WTC11 (cell line): Measurements from ENCODE around the gene MARCO. TPM values are rescaled to one million over a fixed set of nuclear protein-coding genes. Genes with fewer than 3 reads are reported as not detected.

Experiments used
- ATAC-seq: fragments of 200-7000 bp; cut with Tn5 transposase; 2 replicates; pipeline ENCODE4 v1.10.0; 2021; ENCODE audit warnings: mild to moderate bottlenecking, moderate library complexity
- CTCF ChIA-PET: fragments of 300-600 bp; sonication (Branson Sonifier 250); formaldehyde crosslinking; loops from one replicate; lab custom pipeline; 2021; ENCODE audit warnings: antibody characterized with exemption; lab: Charles Lee
- POLR2A ChIA-PET: fragments of 350-600 bp; sonication (Branson Sonifier 250); formaldehyde crosslinking; loops from one replicate; lab custom pipeline; 2021; ENCODE audit warnings: antibody characterized with exemption; lab: Charles Lee
- DNase-seq: peaks from one replicate; pipeline ENCODE4 v3.0.0; 2021; ENCODE audit warnings: low spot score
- H3K27ac Mint-ChIP-seq: 2 replicates; pipeline ENCODE4 v1.8.0; 2021; ENCODE audit warnings: mixed read lengths
- H3K27me3 Mint-ChIP-seq: 2 replicates; pipeline ENCODE4 v1.8.0; 2021; ENCODE audit warnings: low read depth, mild to moderate bottlenecking, moderate library complexity, mixed read lengths
- H3K36me3 Mint-ChIP-seq: 2 replicates; pipeline ENCODE4 v1.8.0; 2021; ENCODE audit warnings: mixed read lengths
- H3K4me1 Mint-ChIP-seq: 2 replicates; pipeline ENCODE4 v1.8.0; 2022; ENCODE audit warnings: mixed read lengths
- H3K4me3 Mint-ChIP-seq: 2 replicates; pipeline ENCODE4 v1.8.0; 2021; ENCODE audit warnings: mild to moderate bottlenecking, moderate library complexity, mixed read lengths
- H3K9me3 Mint-ChIP-seq: 2 replicates; pipeline ENCODE4 v1.8.0; 2021; ENCODE audit warnings: mixed read lengths
- ATF3 ChIP-seq: sonication (generic); formaldehyde crosslinking; conservative IDR thresholded peaks from 2 replicates; pipeline ENCODE4 v1.8.1; 2022; ENCODE audit warnings: mild to moderate bottlenecking, missing genetic modification reagents
- CREB1 ChIP-seq: sonication (generic); formaldehyde crosslinking; IDR thresholded peaks from 2 replicates; pipeline ENCODE4 v1.8.0; 2023; ENCODE audit warnings: mild to moderate bottlenecking, missing genetic modification reagents
- E2F1 ChIP-seq: sonication (generic); formaldehyde crosslinking; IDR thresholded peaks from 2 replicates; pipeline ENCODE4 v1.8.0; 2022; ENCODE audit warnings: mild to moderate bottlenecking, missing genetic modification reagents
- ERG ChIP-seq: fragments of 250-450 bp; sonication (Bioruptor Pico); IDR thresholded peaks from 2 replicates; pipeline ENCODE4 v1.8.0; 2021; ENCODE audit warnings: mild to moderate bottlenecking
- GTF2I ChIP-seq: fragments of 250-450 bp; sonication (Bioruptor Pico); conservative IDR thresholded peaks from 2 replicates; pipeline ENCODE4 v1.4.0; 2021; ENCODE audit warnings: mild to moderate bottlenecking
- HMGA2 ChIP-seq: fragments of 250-450 bp; sonication (Bioruptor Pico); IDR thresholded peaks from 2 replicates; pipeline ENCODE4 v1.4.0; 2021; ENCODE audit warnings: mild to moderate bottlenecking, moderate library complexity
- IRF2 ChIP-seq: sonication (generic); formaldehyde crosslinking; IDR thresholded peaks from 2 replicates; pipeline ENCODE4 v1.8.0; 2022; ENCODE audit warnings: low read depth, missing genetic modification reagents, borderline replicate concordance
- TP53 ChIP-seq: sonication (generic); formaldehyde crosslinking; IDR thresholded peaks from 2 replicates; pipeline ENCODE4 v1.8.1; 2023; ENCODE audit warnings: mild to moderate bottlenecking, missing genetic modification reagents
- ZNF121 ChIP-seq: sonication (generic); formaldehyde crosslinking; IDR thresholded peaks from 2 replicates; pipeline ENCODE4 v1.8.0; 2023; ENCODE audit warnings: missing genetic modification reagents
- ZNF263 ChIP-seq: sonication (generic); formaldehyde crosslinking; IDR thresholded peaks from 2 replicates; pipeline ENCODE4 v1.8.1; 2022; ENCODE audit warnings: low read depth, mild to moderate bottlenecking, moderate library complexity, missing genetic modification reagents
- ZNF281 ChIP-seq: sonication (generic); formaldehyde crosslinking; IDR thresholded peaks from 2 replicates; pipeline ENCODE4 v1.8.0; 2023; ENCODE audit warnings: mild to moderate bottlenecking, missing genetic modification reagents
- ZNF416 ChIP-seq: fragments of 250-450 bp; sonication (Bioruptor Pico); IDR thresholded peaks from 2 replicates; pipeline ENCODE4 v1.9.0; 2021; ENCODE audit warnings: mild to moderate bottlenecking, inconsistent platforms
- total RNA-seq: library from RNA; stranded (reverse); gene quantifications from 3 replicates; pipeline ENCODE4 v1.2.3, GENCODE V29; 2021
- TF ChIP-seq, protein P1 (sequence below): sonication (generic); formaldehyde crosslinking; IDR thresholded peaks from 2 replicates; pipeline ENCODE4 v1.8.0; 2023; ENCODE audit warnings: missing genetic modification reagents
- TF ChIP-seq, protein P2 (sequence below): sonication (generic); formaldehyde crosslinking; IDR thresholded peaks from 2 replicates; pipeline ENCODE4 v1.8.1; 2023; ENCODE audit warnings: mild to moderate bottlenecking, missing genetic modification reagents
- TF ChIP-seq, protein P3 (sequence below): sonication (generic); formaldehyde crosslinking; IDR thresholded peaks from 2 replicates; pipeline ENCODE4 v1.8.1; 2022; ENCODE audit warnings: mild to moderate bottlenecking, missing genetic modification reagents, moderate library complexity, borderline replicate concordance

Gene MARCO
- total RNA-seq, 1 experiment from 2014 or later: 0.11 TPM

GRCh38 chr2:119019521-119019920 lies 77.5 kb downstream of the MARCO start:
- no peaks in the 10 kb centered on the region for H3K27me3 Mint-ChIP-seq
- CTCF ChIA-PET: no interaction called here
- H3K36me3 Mint-ChIP-seq: no peaks in the 10 kb centered on the region
- POLR2A ChIA-PET: no interaction called here
- H3K4me3 Mint-ChIP-seq: no peak overlapping the region
- H3K9me3 Mint-ChIP-seq: no peaks in the 10 kb centered on the region
- ATAC-seq (no peak), DNase-seq (no peak)
- peaks cover 11% of the 10 kb centered on the region for H3K4me1 Mint-ChIP-seq
- TF ChIP-seq, protein P1, sequence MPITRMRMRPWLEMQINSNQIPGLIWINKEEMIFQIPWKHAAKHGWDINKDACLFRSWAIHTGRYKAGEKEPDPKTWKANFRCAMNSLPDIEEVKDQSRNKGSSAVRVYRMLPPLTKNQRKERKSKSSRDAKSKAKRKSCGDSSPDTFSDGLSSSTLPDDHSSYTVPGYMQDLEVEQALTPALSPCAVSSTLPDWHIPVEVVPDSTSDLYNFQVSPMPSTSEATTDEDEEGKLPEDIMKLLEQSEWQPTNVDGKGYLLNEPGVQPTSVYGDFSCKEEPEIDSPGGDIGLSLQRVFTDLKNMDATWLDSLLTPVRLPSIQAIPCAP: no peak
- TF ChIP-seq HMGA2: peak; percentile 83
- no peak overlapping the region for H3K27ac Mint-ChIP-seq

- Mint-ChIP-seq H3K36me3 (no peaks in the 10 kb centered on the region), H3K9me3 (no peaks in the 10 kb centered on the region; the same call in 1 of the 2 replicates), H3K27me3 (no peaks in the 10 kb centered on the region), H3K27ac (no peak overlapping the region), H3K4me3 (no peak overlapping the region), H3K4me1 (no peaks in the 10 kb centered on the region)
- TF ChIP-seq, protein P2, sequence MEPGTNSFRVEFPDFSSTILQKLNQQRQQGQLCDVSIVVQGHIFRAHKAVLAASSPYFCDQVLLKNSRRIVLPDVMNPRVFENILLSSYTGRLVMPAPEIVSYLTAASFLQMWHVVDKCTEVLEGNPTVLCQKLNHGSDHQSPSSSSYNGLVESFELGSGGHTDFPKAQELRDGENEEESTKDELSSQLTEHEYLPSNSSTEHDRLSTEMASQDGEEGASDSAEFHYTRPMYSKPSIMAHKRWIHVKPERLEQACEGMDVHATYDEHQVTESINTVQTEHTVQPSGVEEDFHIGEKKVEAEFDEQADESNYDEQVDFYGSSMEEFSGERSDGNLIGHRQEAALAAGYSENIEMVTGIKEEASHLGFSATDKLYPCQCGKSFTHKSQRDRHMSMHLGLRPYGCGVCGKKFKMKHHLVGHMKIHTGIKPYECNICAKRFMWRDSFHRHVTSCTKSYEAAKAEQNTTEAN (CRISPR knock-in tag): no peak
- TF ChIP-seq ZNF281 (CRISPR knock-in tag) (no peak), ZNF416 (no peak), ERG (CRISPR knock-in tag) (no peak), IRF2 (CRISPR knock-in tag) (no peak), ZNF121 (no peak), CREB1 (CRISPR knock-in tag) (no peak), ATF3 (CRISPR knock-in tag) (no peak), TP53 (CRISPR knock-in tag) (no peak), E2F1 (no peak), GTF2I (CRISPR knock-in tag) (no peak), ZNF263 (no peak)
- TF ChIP-seq, protein P3, sequence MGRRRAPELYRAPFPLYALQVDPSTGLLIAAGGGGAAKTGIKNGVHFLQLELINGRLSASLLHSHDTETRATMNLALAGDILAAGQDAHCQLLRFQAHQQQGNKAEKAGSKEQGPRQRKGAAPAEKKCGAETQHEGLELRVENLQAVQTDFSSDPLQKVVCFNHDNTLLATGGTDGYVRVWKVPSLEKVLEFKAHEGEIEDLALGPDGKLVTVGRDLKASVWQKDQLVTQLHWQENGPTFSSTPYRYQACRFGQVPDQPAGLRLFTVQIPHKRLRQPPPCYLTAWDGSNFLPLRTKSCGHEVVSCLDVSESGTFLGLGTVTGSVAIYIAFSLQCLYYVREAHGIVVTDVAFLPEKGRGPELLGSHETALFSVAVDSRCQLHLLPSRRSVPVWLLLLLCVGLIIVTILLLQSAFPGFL (CRISPR knock-in tag): no peak
- no peak for DNase-seq
- no peak for ATAC-seq
- POLR2A ChIA-PET: no interaction called here
- CTCF ChIA-PET: interaction anchor here (1.4 to 1.6 kb wide), 2 partner anchors 104 to 268 kb away, joined by 3 to 10 read pairs; no protein-coding TSS in a partner anchor
These were observed 80.7 kb downstream of the MARCO start for GRCh38 chr2:119022678-119023077.
